ENCODE data around the gene AKAP13. TPM values are rescaled to one million over a fixed set of nuclear protein-coding genes. Genes with fewer than 3 reads are reported as not detected.

Gene AKAP13
- total RNA-seq, 1 experiment from 2014 or later: 54.5 TPM

- no peaks in the 10 kb centered on the region for H3K36me3 ChIP-seq (ENCODE audit: insufficient read depth, low read length, poor library complexity, severe bottlenecking)
- H3K9me3 ChIP-seq (ENCODE audit: low read depth, low read length, poor library complexity, severe bottlenecking): no peaks in the 10 kb centered on the region
- no peak overlapping the region for H3K4me3 ChIP-seq (ENCODE audit: low read depth, low read length, poor library complexity, severe bottlenecking)
- no TSS peak for BruUV-seq (replicated peaks)
- TF ChIP-seq EZH2 (IDR thresholded peaks at IDR 0.05; ENCODE audit: borderline replicate concordance, low read depth, low read length, poor library complexity, severe bottlenecking): no peak
- TF ChIP-seq CTCF (conservative IDR thresholded peaks at IDR 0.05; ENCODE audit: low read depth, low read length): no peak
- ChIA-PET POLR2A (ENCODE audit: low non-redundant PET) (no interaction called here), CTCF (interaction anchor here (0.6 to 0.9 kb wide), 2 partner anchors 11 to 108 kb away, joined by 3 to 4 read pairs; no protein-coding TSS in a partner anchor)
- H3K27me3 ChIP-seq (replicated peaks; ENCODE audit: insufficient read depth, low read depth, low read length, poor library complexity): no peaks in the 10 kb centered on the region
- DNase-seq (ENCODE audit: low spot score): no peak
- H3K4me1 ChIP-seq (ENCODE audit: insufficient read depth, low read length, poor library complexity, severe bottlenecking): peaks cover 43% of the 10 kb centered on the region
- peak overlapping the region; percentile 5 for H3K27ac ChIP-seq (ENCODE audit: low read depth, low read length, poor library complexity, severe bottlenecking)
- intact Hi-C loops (cut with micrococcal nuclease; ENCODE audit: unreplicated experiment): no loop called here
Measured at GRCh38 chr15:85404176-85404917, 23.9 kb downstream of the AKAP13 start.

- no TSS peak for BruUV-seq (replicated peaks)
- ChIA-PET POLR2A (ENCODE audit: low non-redundant PET) (interaction anchor here (0.6 kb wide), 1 partner anchor 8 kb away, joined by 3 read pairs; no protein-coding TSS in a partner anchor), CTCF (interaction anchor here (0.6 kb wide), 2 partner anchors 11 to 109 kb away, joined by 3 read pairs; no protein-coding TSS in a partner anchor)
- DNase-seq (ENCODE audit: low spot score): peak; percentile 50
- Histone ChIP-seq H3K4me3 (ENCODE audit: low read depth, low read length, poor library complexity, severe bottlenecking) (no peak overlapping the region), H3K27ac (ENCODE audit: low read depth, low read length, poor library complexity, severe bottlenecking) (peak overlapping the region; percentile 5), H3K36me3 (ENCODE audit: insufficient read depth, low read length, poor library complexity, severe bottlenecking) (no peaks in the 10 kb centered on the region), H3K27me3 (replicated peaks; ENCODE audit: insufficient read depth, low read depth, low read length, poor library complexity) (no peaks in the 10 kb centered on the region), H3K9me3 (ENCODE audit: low read depth, low read length, poor library complexity, severe bottlenecking) (no peaks in the 10 kb centered on the region), H3K4me1 (ENCODE audit: insufficient read depth, low read length, poor library complexity, severe bottlenecking) (peaks cover 43% of the 10 kb centered on the region)
- TF ChIP-seq EZH2 (IDR thresholded peaks at IDR 0.05; ENCODE audit: borderline replicate concordance, low read depth, low read length, poor library complexity, severe bottlenecking) (no peak), CTCF (conservative IDR thresholded peaks at IDR 0.05; ENCODE audit: low read depth, low read length) (no peak)
- intact Hi-C loops (cut with micrococcal nuclease; ENCODE audit: unreplicated experiment): no loop called here
Measured at GRCh38 chr15:85404918-85405866, 24.8 kb downstream of the AKAP13 start.

GRCh38 chr15:85406916-85407315, 26.5 kb downstream of the AKAP13 start:
- no peak overlapping the region for H3K27ac ChIP-seq (ENCODE audit: low read depth, low read length, poor library complexity, severe bottlenecking)
- H3K9me3 ChIP-seq (ENCODE audit: low read depth, low read length, poor library complexity, severe bottlenecking): no peaks in the 10 kb centered on the region
- H3K4me3 ChIP-seq (ENCODE audit: low read depth, low read length, poor library complexity, severe bottlenecking): no peak overlapping the region
- H3K27me3 ChIP-seq (replicated peaks; ENCODE audit: insufficient read depth, low read depth, low read length, poor library complexity): no peaks in the 10 kb centered on the region
- BruUV-seq (replicated peaks): no TSS peak
- H3K4me1 ChIP-seq (ENCODE audit: insufficient read depth, low read length, poor library complexity, severe bottlenecking): peaks cover 35% of the 10 kb centered on the region
- no peak for DNase-seq (ENCODE audit: low spot score)
- no peaks in the 10 kb centered on the region for H3K36me3 ChIP-seq (ENCODE audit: insufficient read depth, low read length, poor library complexity, severe bottlenecking)
- ChIA-PET POLR2A (ENCODE audit: low non-redundant PET) (no interaction called here), CTCF (no interaction called here)
- intact Hi-C loops (cut with micrococcal nuclease; ENCODE audit: unreplicated experiment): no loop called here
- TF ChIP-seq CTCF (conservative IDR thresholded peaks at IDR 0.05; ENCODE audit: low read depth, low read length) (no peak), EZH2 (IDR thresholded peaks at IDR 0.05; ENCODE audit: borderline replicate concordance, low read depth, low read length, poor library complexity, severe bottlenecking) (no peak)

All from A673 (cell line).